Liver (tissue), 9 donors: ENCODE data around the gene POLN. TPM values are rescaled to one million over a fixed set of nuclear protein-coding genes. Genes with fewer than 3 reads are reported as not detected.

Experiments used
- DNase-seq: peaks from one replicate; pipeline ENCODE4 v3.0.0-alpha.2; 2017; ENCODE audit warnings: low spot score
- H3K27ac ChIP-seq, 2 donors: one replicate each; pipeline ENCODE4 v1.7.0; 2013; ENCODE audit warnings: inconsistent platforms in 2 of 2, low read length in 2 of 2, control low read depth in 1 of 2, low read depth in 1 of 2, mild to moderate bottlenecking in 1 of 2
- H3K27me3 ChIP-seq, 4 donors: one replicate each; pipeline versions ENCODE4 v1.6.1 to v1.7.0; 2013; ENCODE audit warnings: low read length in 3 of 4, inconsistent platforms in 1 of 4, mild to moderate bottlenecking in 1 of 4, moderate library complexity in 1 of 4; ENCODE audit not compliant: control insufficient read depth in 4 of 4, insufficient read depth in 4 of 4
- H3K36me3 ChIP-seq, 4 donors: one replicate each; pipeline versions ENCODE4 v1.6.1 to v1.7.0; 2013; ENCODE audit warnings: low read length in 3 of 4, mild to moderate bottlenecking in 3 of 4, low read depth in 1 of 4, moderate library complexity in 1 of 4; ENCODE audit not compliant: control insufficient read depth in 4 of 4, insufficient read depth in 3 of 4
- H3K4me1 ChIP-seq, 4 donors: one replicate each; pipeline versions ENCODE4 v1.6.1 to v1.7.0; 2013; ENCODE audit warnings: low read length in 3 of 4, mild to moderate bottlenecking in 3 of 4, moderate library complexity in 1 of 4; ENCODE audit not compliant: control insufficient read depth in 4 of 4, insufficient read depth in 4 of 4
- H3K4me3 ChIP-seq, 3 donors: one replicate each; pipeline versions ENCODE4 v1.6.1 to v1.7.0; 2013; ENCODE audit warnings: low read length in 3 of 3, control low read depth in 1 of 3, low read depth in 1 of 3, mild to moderate bottlenecking in 1 of 3
- H3K9ac ChIP-seq, 2 donors: one replicate each; pipeline ENCODE4 v1.7.0; 2013; ENCODE audit warnings: low read length in 2 of 2, mild to moderate bottlenecking in 2 of 2, moderate library complexity in 2 of 2, control low read depth in 1 of 2, low read depth in 1 of 2
- H3K9me3 ChIP-seq, 4 donors: one replicate each; pipeline versions ENCODE4 v1.6.1 to v1.7.0; 2013; ENCODE audit warnings: low read length in 3 of 4; ENCODE audit not compliant: control insufficient read depth in 4 of 4
- CTCF ChIP-seq: fragments of 150-350 bp; IDR thresholded peaks from 2 replicates; pipeline ENCODE4 v1.5.1; 2017; ENCODE audit warnings: improper control_type of control experiment, low read depth, low read length; ENCODE audit not compliant: missing input control
- EGR1 ChIP-seq, 2 donors: IDR thresholded peaks; 2 replicates each; pipeline ENCODE4 v1.6.1; 2016 to 2018; ENCODE audit warnings: antibody characterized with exemption in 2 of 2, low read depth in 2 of 2
- FOXA1 ChIP-seq: IDR thresholded peaks from 2 replicates; pipeline ENCODE4 v1.6.1; 2016; ENCODE audit warnings: antibody characterized with exemption
- FOXA2 ChIP-seq: IDR thresholded peaks from 2 replicates; pipeline ENCODE4 v1.6.1; 2016; ENCODE audit warnings: antibody characterized with exemption
- GABPA ChIP-seq, 2 donors: IDR thresholded peaks in 1 of 2; conservative IDR thresholded peaks in 1 of 2; 2 replicates each; pipeline ENCODE4 v1.6.1; 2016; ENCODE audit warnings: antibody characterized with exemption in 2 of 2, mild to moderate bottlenecking in 1 of 2, moderate library complexity in 1 of 2
- HNF4G ChIP-seq: IDR thresholded peaks from 2 replicates; pipeline ENCODE4 v1.6.1; 2016; ENCODE audit warnings: antibody characterized with exemption
- JUND ChIP-seq, 2 donors: IDR thresholded peaks; 2 replicates each; pipeline ENCODE4 v1.6.1; 2016; ENCODE audit warnings: antibody characterized with exemption in 2 of 2
- MAX ChIP-seq: IDR thresholded peaks from 2 replicates; pipeline ENCODE4 v1.6.1; 2016; ENCODE audit warnings: antibody characterized with exemption
- NR2F2 ChIP-seq: IDR thresholded peaks from 2 replicates; pipeline ENCODE4 v1.6.1; 2016; ENCODE audit warnings: antibody characterized with exemption
- REST ChIP-seq: IDR thresholded peaks from 2 replicates; pipeline ENCODE4 v1.6.1; 2016; ENCODE audit warnings: antibody characterized with exemption, mild to moderate bottlenecking
- RXRA ChIP-seq, 2 donors: IDR thresholded peaks; 2 replicates each; pipeline ENCODE4 v1.6.1; 2017 to 2018; ENCODE audit warnings: antibody characterized with exemption in 2 of 2, mild to moderate bottlenecking in 1 of 2
- TAF1 ChIP-seq: conservative IDR thresholded peaks from 2 replicates; pipeline ENCODE4 v1.6.1; 2016; ENCODE audit warnings: antibody characterized with exemption, mild to moderate bottlenecking
- YY1 ChIP-seq: IDR thresholded peaks from 2 replicates; pipeline ENCODE4 v1.6.1; 2016; ENCODE audit warnings: antibody characterized with exemption, mild to moderate bottlenecking
- WGBS: extraction: QIAGEN DNeasy Blood & Tissue Kit; methylation state at CpG from one replicate; pipeline ENCODE4 v1.1.7; 2013; 5-methylcytosine and 5-hydroxymethylcytosine counted together
- polyA plus RNA-seq, 2 donors: library from polyadenylated mRNA; stranded (reverse) in 1 of 2; unstranded in 1 of 2; fragments of 200-250 nt in 1 of 2; fragments of >200 nt in 1 of 2; fragmentation: Nextera tagmentation in 1 of 2; extraction: Ambion mirVana in 1 of 2; gene quantifications; one replicate each; pipeline versions ENCODE4 v1.2.1 to v1.2.3, GENCODE V29; 2013 to 2015
- total RNA-seq, 2 donors: library from RNA; depleted of rRNA; stranded (reverse); fragments of >200 nt; gene quantifications; one replicate each; pipeline ENCODE4 v1.2.3, GENCODE V29; 2014
- donor health status: healthy.
- donor health status: healthy.
- donor health status: healthy.
- donor health status: healthy.
- donor health status: healthy.

POLN gene
- total and polyA plus RNA-seq, 4 donors = 0.44 to 2.3 (median 1.4) TPM

- 94% methylated on average over 17 of the region's 17 CpGs for WGBS
- no peaks in the 10 kb centered on the region for H3K4me1 ChIP-seq
- no peak for DNase-seq
- H3K9me3 ChIP-seq = no peaks in the 10 kb centered on the region
- H3K27me3 ChIP-seq = no peaks in the 10 kb centered on the region
- TF ChIP-seq JUND (IDR thresholded peaks at IDR 0.05) (no peak), REST (no peak), YY1 (no peak), FOXA2 (no peak), MAX (no peak), TAF1 (no peak), CTCF (no peak), HNF4G (no peak), EGR1 (IDR thresholded peaks at IDR 0.05; ENCODE audit: low read depth in 2 of 2) (no peak)
- no peaks in the 10 kb centered on the region for H3K36me3 ChIP-seq
- no peak overlapping the region for H3K4me3 ChIP-seq
- no peak overlapping the region for H3K27ac ChIP-seq
- no peak overlapping the region for H3K9ac ChIP-seq
These were observed 164.1 kb downstream of the POLN start for GRCh38 chr4:2077537-2078460.

- no peak for DNase-seq
- H3K36me3 ChIP-seq = no peaks in the 10 kb centered on the region
- no peaks in the 10 kb centered on the region for H3K27me3 ChIP-seq
- no peak overlapping the region for H3K9ac ChIP-seq
- H3K4me3 ChIP-seq = no peak overlapping the region
- WGBS = 89% methylated on average over 9 of the region's 9 CpGs
- no peak for TF ChIP-seq FOXA2
- no peak for TF ChIP-seq FOXA1
- TF ChIP-seq REST = no peak
- no peak for TF ChIP-seq NR2F2
- TF ChIP-seq JUND (IDR thresholded peaks at IDR 0.05) = no peak
- TF ChIP-seq EGR1 (IDR thresholded peaks at IDR 0.05; ENCODE audit: low read depth in 2 of 2) = no peak
- TF ChIP-seq GABPA (IDR thresholded peaks at IDR 0.05 in 1 of 2, conservative IDR thresholded peaks at IDR 0.05 in 1 of 2) = no peak
- no peak for TF ChIP-seq RXRA (IDR thresholded peaks at IDR 0.05)
- no peak for TF ChIP-seq TAF1
- TF ChIP-seq CTCF = no peak
- TF ChIP-seq MAX = no peak
- no peaks in the 10 kb centered on the region for H3K4me1 ChIP-seq
- no peaks in the 10 kb centered on the region for H3K9me3 ChIP-seq
- H3K27ac ChIP-seq = no peak overlapping the region
These were observed 164.9 kb downstream of the POLN start for GRCh38 chr4:2076908-2077536.
